SIG-M5 treated with dmso at 0.1 percent for 504 hours (cell line): Measurements from ENCODE around the gene ATP2B3.
"Not testable (repeated sequence)": the region's sequence is repeated elsewhere in the genome, so short reads cannot be mapped to it uniquely, and the experiment has no call there.

Source experiments
- DNase-seq: peaks from one replicate; lab custom pipeline; 2025; ENCODE audit not compliant: unreplicated experiment; lab: John Stamatoyannopoulos, UW

ATP2B3 gene

GRCh38 chrX:153592091-153592833 is 74.8 kb downstream of the ATP2B3 start:
- no peak for DNase-seq

- no peak for DNase-seq
Observed at GRCh38 chrX:153592966-153593688, 75.7 kb downstream of the ATP2B3 start.

GRCh38 chrX:153593811-153594500 is 76.5 kb downstream of the ATP2B3 start:
- DNase-seq, result no peak

GRCh38 chrX:153595387-153595786 is 77.9 kb downstream of the ATP2B3 start:
- no peak for DNase-seq

- no peak for DNase-seq
Observed at GRCh38 chrX:153595859-153596857, 78.7 kb downstream of the ATP2B3 start.

- no peak for DNase-seq
Observed at GRCh38 chrX:153596981-153597750, 79.7 kb downstream of the ATP2B3 start.

GRCh38 chrX:153598541-153599191 is 81.2 kb downstream of the ATP2B3 start, which contains the start of gene CCNQ:
Gene CCNQ (minus strand): TSS chrX:153599139. CDS start chrX:153599073, 66 bp downstream.
- DNase-seq, result no peak

GRCh38 chrX:153599192-153600031 is 82.0 kb downstream of the ATP2B3 start:
- DNase-seq, result peak; percentile 73

GRCh38 chrX:153600032-153600373 is 82.6 kb downstream of the ATP2B3 start:
- DNase-seq, result no peak

- DNase-seq, result no peak
Observed at GRCh38 chrX:153600921-153601320, 83.5 kb downstream of the ATP2B3 start.

- no peak for DNase-seq
Observed at GRCh38 chrX:153601511-153602110, 84.2 kb downstream of the ATP2B3 start.

- no peak for DNase-seq
Observed at GRCh38 chrX:153602601-153603000, 85.2 kb downstream of the ATP2B3 start.

GRCh38 chrX:153603131-153603656 is 85.8 kb downstream of the ATP2B3 start:
- no peak for DNase-seq

GRCh38 chrX:153604666-153605380 is 87.4 kb downstream of the ATP2B3 start:
- not testable (repeated sequence) for DNase-seq

- no peak for DNase-seq
Observed at GRCh38 chrX:153606503-153606902, 89.1 kb downstream of the ATP2B3 start.

- no peak for DNase-seq
Observed at GRCh38 chrX:153608376-153608775, 90.9 kb downstream of the ATP2B3 start.

- DNase-seq, result no peak
Observed at GRCh38 chrX:153608806-153609205, 91.4 kb downstream of the ATP2B3 start.
